Right kidney (tissue), 1 donor: ENCODE data around the gene FNDC11.

Experiments
- DNase-seq: peaks from one replicate; pipeline ENCODE4 v3.0.0-alpha.2; 2016

The FNDC11 gene

GRCh38 chr20:63582382-63583063 lies 28.6 kb downstream of the FNDC11 start:
- DNase-seq = no peak

- DNase-seq = no peak
These were observed 31.9 kb downstream of the FNDC11 start for GRCh38 chr20:63585616-63586565.

GRCh38 chr20:63586797-63587196 lies 32.8 kb downstream of the FNDC11 start:
- DNase-seq = no peak

GRCh38 chr20:63587256-63587655 lies 33.3 kb downstream of the FNDC11 start:
- no peak for DNase-seq

- DNase-seq = no peak
These were observed 34.0 kb downstream of the FNDC11 start for GRCh38 chr20:63587776-63588591.

GRCh38 chr20:63588641-63589041 lies 34.7 kb downstream of the FNDC11 start:
- no peak for DNase-seq

GRCh38 chr20:63589261-63590217 lies 35.6 kb downstream of the FNDC11 start:
- no peak for DNase-seq

- DNase-seq = no peak
These were observed 36.5 kb downstream of the FNDC11 start for GRCh38 chr20:63590218-63591146.

- no peak for DNase-seq
These were observed 37.2 kb downstream of the FNDC11 start for GRCh38 chr20:63591147-63591533.

- DNase-seq = no peak
These were observed 37.9 kb downstream of the FNDC11 start for GRCh38 chr20:63591786-63592355.

GRCh38 chr20:63592661-63593060 lies 38.7 kb downstream of the FNDC11 start:
- no peak for DNase-seq

- DNase-seq = no peak
These were observed 40.1 kb downstream of the FNDC11 start for GRCh38 chr20:63594043-63594561.

GRCh38 chr20:63595416-63596127 lies 41.6 kb downstream of the FNDC11 start:
- no peak for DNase-seq

GRCh38 chr20:63596423-63596822 lies 42.5 kb downstream of the FNDC11 start:
- no peak for DNase-seq

GRCh38 chr20:63597651-63598478 lies 43.9 kb downstream of the FNDC11 start:
- DNase-seq = no peak

GRCh38 chr20:63598479-63599395 lies 44.8 kb downstream of the FNDC11 start:
- no peak for DNase-seq
